Adrenal gland (tissue), 12 donors: ENCODE measurements around the gene HECW1. TPM values are rescaled to one million over a fixed set of nuclear protein-coding genes. Genes with fewer than 3 reads are reported as not detected.
"Not testable (repeated sequence)": the region's sequence is repeated elsewhere in the genome, so short reads cannot be mapped to it uniquely, and the experiment has no call there.

ENCODE experiments used
- DNase-seq, 7 donors: peaks; one replicate each; pipeline ENCODE4 v3.0.0-alpha.2; 2019 to 2020
- H3K27ac ChIP-seq, 5 donors: fragments of 200-600 bp; sonication (generic) in 4 of 5; 1 replicate in 3 of 5; 2 replicates in 2 of 5; pipeline versions ENCODE4 v1.5.1 to v1.8.0; 2016 to 2020; ENCODE audit warnings: mild to moderate bottlenecking in 1 of 5
- H3K27me3 ChIP-seq: fragments of 200-600 bp; 2 replicates; pipeline ENCODE4 v1.8.0; 2021
- H3K36me3 ChIP-seq, 2 donors: fragments of 200-600 bp; replicated peaks in 1 of 2; 1 replicate in 1 of 2; 2 replicates in 1 of 2; pipeline versions ENCODE4 v1.5.1 to v1.8.0; 2018 to 2022
- H3K4me1 ChIP-seq, 2 donors: fragments of 200-600 bp; replicated peaks in 1 of 2; 1 replicate in 1 of 2; 2 replicates in 1 of 2; pipeline versions ENCODE4 v1.5.1 to v1.8.0; 2018 to 2021
- H3K4me3 ChIP-seq, 4 donors: fragments of 200-600 bp; sonication (generic) in 3 of 4; one replicate each; pipeline ENCODE4 v1.5.1; 2016 to 2018
- H3K9me3 ChIP-seq, 3 donors: fragments of 200-600 bp; sonication (generic) in 1 of 3; replicated peaks in 1 of 3; 1 replicate in 2 of 3; 2 replicates in 1 of 3; pipeline versions ENCODE4 v1.5.1 to v1.8.0; 2016 to 2021
- POLR2A ChIP-seq, 2 donors: fragments of 450-650 bp; IDR thresholded peaks; one replicate each; pipeline ENCODE4 v1.6.1; 2017; ENCODE audit warnings: antibody characterized with exemption in 2 of 2, mild to moderate bottlenecking in 2 of 2, moderate library complexity in 1 of 2
- WGBS, 4 donors: extraction: QIAGEN DNeasy Blood & Tissue Kit in 2 of 4; methylation state at CpG; one replicate each; pipeline versions ENCODE4 v1.1.5 to v1.1.7; 2013 to 2017; 5-methylcytosine and 5-hydroxymethylcytosine counted together
- intact Hi-C, 2 donors: fragments of 100-400 bp; cut with DNase I; formaldehyde crosslinking; loops; one replicate each; pipeline versions ENCODE4 v1.14.1 to v1.15.0; 2022 to 2023
- polyA plus RNA-seq, 3 donors: library from polyadenylated mRNA; stranded (reverse); fragments of 200-250 nt in 2 of 3; fragments of 350-450 nt in 1 of 3; fragmentation: Illumina TruSeq in 1 of 3; extraction: RNeasy Lipid Tissue Mini Kit (QIAGEN cat#74804) in 1 of 3; gene quantifications; one replicate each; pipeline ENCODE4 v1.2.3, GENCODE V29; 2013 to 2014
- total RNA-seq, 9 donors: library from RNA; depleted of rRNA in 4 of 9; stranded (reverse); fragments of >200 nt in 4 of 9; fragments of 120-200 nt in 1 of 9; fragmentation: NEBNext Ultra II Directional in 1 of 9; extraction: Animal tissue kit (Norgen Biotek cat#: 25700) in 1 of 9; gene quantifications; one replicate each; pipeline versions ENCODE4 v1.1.0 to v1.2.4, GENCODE V29; 2013 to 2023
- TF ChIP-seq, protein P1 (sequence below), 6 experiments: fragments of 450-650 bp in 4 of 6; fragments of 200-600 bp in 2 of 6; sonication (generic) in 1 of 6; IDR thresholded peaks; 1 replicate in 5 of 6; 2 replicates in 1 of 6; pipeline versions ENCODE4 v1.5.1 to v1.8.0; 2016 to 2021; ENCODE audit warnings: antibody characterized with exemption in 6 of 6, mild to moderate bottlenecking in 2 of 6, moderate library complexity in 1 of 6
- donor health status: healthy with polysubstance abuse.
- donor health status: Bipolar disorder and iron deficiency.
- donor health status: DM: yes; HTN: yes; CAD: no.
- donor health status: DM: no; HTN: no; CAD: no.
- donor health status: DM: no; HTN: no; CAD: no.
- donor health status: DM: yes; HTN: yes; CAD: no.

HECW1 gene
- total and polyA plus RNA-seq, 12 donors, result under 0.01 to 3.2 (median 0.06) TPM; not detected in 4

DNA sequence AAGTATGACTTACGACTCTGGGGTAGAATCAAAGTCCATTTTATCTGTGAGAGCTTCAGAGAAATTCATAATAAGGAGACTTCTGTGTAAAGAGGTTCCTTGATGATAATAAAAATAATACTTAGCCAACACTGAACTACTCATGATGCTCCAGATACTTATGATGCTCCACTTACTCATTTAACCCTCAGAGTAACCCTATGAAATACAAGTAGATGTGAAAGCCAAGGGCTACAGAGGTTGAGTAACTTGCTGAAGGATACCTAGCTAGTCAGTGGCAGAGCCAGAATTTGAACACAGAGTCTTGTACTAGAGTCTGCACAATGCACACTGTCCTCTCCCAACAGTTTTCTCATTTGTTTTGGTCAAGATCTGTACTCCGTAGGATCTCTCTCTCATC is 89.5 kb downstream of the HECW1 start:
- intact Hi-C loops, result no loop called here
- TF ChIP-seq, protein P1, sequence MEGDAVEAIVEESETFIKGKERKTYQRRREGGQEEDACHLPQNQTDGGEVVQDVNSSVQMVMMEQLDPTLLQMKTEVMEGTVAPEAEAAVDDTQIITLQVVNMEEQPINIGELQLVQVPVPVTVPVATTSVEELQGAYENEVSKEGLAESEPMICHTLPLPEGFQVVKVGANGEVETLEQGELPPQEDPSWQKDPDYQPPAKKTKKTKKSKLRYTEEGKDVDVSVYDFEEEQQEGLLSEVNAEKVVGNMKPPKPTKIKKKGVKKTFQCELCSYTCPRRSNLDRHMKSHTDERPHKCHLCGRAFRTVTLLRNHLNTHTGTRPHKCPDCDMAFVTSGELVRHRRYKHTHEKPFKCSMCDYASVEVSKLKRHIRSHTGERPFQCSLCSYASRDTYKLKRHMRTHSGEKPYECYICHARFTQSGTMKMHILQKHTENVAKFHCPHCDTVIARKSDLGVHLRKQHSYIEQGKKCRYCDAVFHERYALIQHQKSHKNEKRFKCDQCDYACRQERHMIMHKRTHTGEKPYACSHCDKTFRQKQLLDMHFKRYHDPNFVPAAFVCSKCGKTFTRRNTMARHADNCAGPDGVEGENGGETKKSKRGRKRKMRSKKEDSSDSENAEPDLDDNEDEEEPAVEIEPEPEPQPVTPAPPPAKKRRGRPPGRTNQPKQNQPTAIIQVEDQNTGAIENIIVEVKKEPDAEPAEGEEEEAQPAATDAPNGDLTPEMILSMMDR (IDR thresholded peaks at IDR 0.05), result no peak
- TF ChIP-seq POLR2A (IDR thresholded peaks at IDR 0.05), result no peak

DNA sequence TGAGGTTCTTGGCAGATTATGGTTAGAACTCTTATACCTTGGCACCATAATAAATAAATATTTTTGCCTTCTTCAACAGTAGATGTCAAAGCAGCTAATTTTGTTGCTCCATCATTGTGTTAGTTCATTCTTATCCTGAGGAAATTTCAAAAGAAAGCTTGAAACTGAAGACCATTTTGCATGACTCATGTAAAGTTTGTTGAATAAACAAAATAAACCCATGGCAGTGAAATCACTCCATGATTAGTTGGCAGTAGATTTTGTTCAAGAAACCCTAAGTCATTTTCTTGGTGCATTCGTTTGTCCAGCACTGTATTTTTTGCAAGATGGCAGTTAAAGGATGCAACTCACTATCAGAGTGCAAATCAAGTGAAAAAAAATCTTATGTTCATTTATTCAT is 91.6 kb downstream of the HECW1 start:
- TF ChIP-seq, protein P1 (IDR thresholded peaks at IDR 0.05), result no peak
- no peak for TF ChIP-seq POLR2A (IDR thresholded peaks at IDR 0.05)
- H3K36me3 ChIP-seq, result no peaks in the 10 kb centered on the region
- H3K4me3 ChIP-seq, result no peak overlapping the region
- no peaks in the 10 kb centered on the region for H3K27me3 ChIP-seq
- H3K4me1 ChIP-seq, result no peaks in the 10 kb centered on the region
- no peak for DNase-seq
- 36 to 53% (median 43%) methylated on average over 1 of the region's 1 CpG for WGBS, 4 donors
- no peak overlapping the region for H3K27ac ChIP-seq
- intact Hi-C loops, result no loop called here
- H3K9me3 ChIP-seq, result no peaks in the 10 kb centered on the region

More for the DNA sequence above, 89.5 kb downstream of the HECW1 start:
- DNase-seq, result no peak
- Histone ChIP-seq H3K27ac (no peak overlapping the region), H3K4me3 (no peak overlapping the region), H3K9me3 (no peaks in the 10 kb centered on the region), H3K36me3 (no peaks in the 10 kb centered on the region), H3K27me3 (no peaks in the 10 kb centered on the region), H3K4me1 (no peaks in the 10 kb centered on the region)
- WGBS, 4 donors, result 71 to 85% (median 75%) methylated on average over 2 of the region's 2 CpGs

DNA sequence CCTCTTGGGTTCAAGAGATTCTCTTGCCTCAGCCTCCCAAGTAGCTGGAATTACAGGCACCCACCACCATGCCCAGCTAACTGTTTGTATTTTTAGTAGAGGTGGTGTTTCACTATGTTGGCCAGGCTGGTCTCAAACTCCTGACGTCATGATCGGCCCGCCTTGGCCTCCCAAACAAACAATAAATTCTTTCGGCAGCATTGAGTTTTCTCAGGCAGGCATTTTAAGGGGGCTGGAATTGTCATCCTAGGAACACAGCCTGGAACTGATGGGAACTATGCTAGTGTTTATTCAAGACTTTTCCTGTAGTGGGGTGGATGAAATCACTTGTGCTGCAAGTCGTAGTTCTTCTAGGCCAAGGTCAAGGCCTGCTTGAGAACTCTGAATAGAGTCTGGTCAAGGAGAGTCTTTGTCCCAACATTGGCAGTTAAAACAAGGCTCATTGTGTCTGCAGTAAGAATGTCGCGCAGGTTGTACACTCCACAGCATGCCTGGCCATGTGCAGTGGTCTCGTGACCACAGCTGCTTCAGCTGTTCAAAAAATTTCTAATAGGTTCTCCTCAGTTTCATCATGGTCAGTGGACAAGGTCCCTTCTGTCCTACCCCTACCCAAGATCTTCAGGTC is 92.8 kb downstream of the HECW1 start:
- intact Hi-C loops, result no loop called here
- 74 to 81% (median 80%) methylated on average over 8 of the region's 8 CpGs for WGBS, 4 donors
- TF ChIP-seq POLR2A (IDR thresholded peaks at IDR 0.05), result no peak
- TF ChIP-seq, protein P1 (IDR thresholded peaks at IDR 0.05), result no peak

DNA sequence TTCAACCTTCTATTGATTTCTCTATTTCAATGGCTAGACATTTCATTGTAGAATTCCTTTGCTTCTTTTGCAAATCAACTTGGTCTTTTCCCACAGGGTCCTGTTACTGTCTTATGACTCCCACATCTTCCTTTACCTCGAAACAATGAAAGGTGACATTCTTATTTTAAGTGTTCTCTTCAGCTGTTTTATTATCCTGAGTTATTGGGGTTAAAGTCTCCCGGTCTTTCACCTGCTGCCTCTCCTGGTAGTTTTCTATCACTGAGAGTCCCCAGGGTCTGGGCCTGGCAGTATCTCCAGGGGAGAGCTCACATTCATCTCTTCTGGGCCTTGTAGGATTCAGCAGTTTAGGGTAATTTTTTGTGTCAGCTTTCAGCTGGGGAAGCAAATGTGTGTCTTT is 95.8 kb downstream of the HECW1 start:
- no peak for DNase-seq
- H3K27ac ChIP-seq, result no peak overlapping the region
- H3K9me3 ChIP-seq, result no peaks in the 10 kb centered on the region
- intact Hi-C loops, result no loop called here
- H3K4me3 ChIP-seq, result no peak overlapping the region
- no peaks in the 10 kb centered on the region for H3K4me1 ChIP-seq
- no peaks in the 10 kb centered on the region for H3K27me3 ChIP-seq
- no peak for TF ChIP-seq POLR2A (IDR thresholded peaks at IDR 0.05)
- TF ChIP-seq, protein P1 (IDR thresholded peaks at IDR 0.05), result no peak
- H3K36me3 ChIP-seq, result no peaks in the 10 kb centered on the region
- 67 to 80% (median 77%) methylated on average over 2 of the region's 2 CpGs for WGBS, 4 donors

More for the DNA sequence above, 92.8 kb downstream of the HECW1 start:
- DNase-seq, result no peak
- Histone ChIP-seq H3K27ac (no peak overlapping the region), H3K4me1 (no peaks in the 10 kb centered on the region), H3K9me3 (no peaks in the 10 kb centered on the region), H3K27me3 (no peaks in the 10 kb centered on the region), H3K36me3 (no peaks in the 10 kb centered on the region), H3K4me3 (no peak overlapping the region)

DNA sequence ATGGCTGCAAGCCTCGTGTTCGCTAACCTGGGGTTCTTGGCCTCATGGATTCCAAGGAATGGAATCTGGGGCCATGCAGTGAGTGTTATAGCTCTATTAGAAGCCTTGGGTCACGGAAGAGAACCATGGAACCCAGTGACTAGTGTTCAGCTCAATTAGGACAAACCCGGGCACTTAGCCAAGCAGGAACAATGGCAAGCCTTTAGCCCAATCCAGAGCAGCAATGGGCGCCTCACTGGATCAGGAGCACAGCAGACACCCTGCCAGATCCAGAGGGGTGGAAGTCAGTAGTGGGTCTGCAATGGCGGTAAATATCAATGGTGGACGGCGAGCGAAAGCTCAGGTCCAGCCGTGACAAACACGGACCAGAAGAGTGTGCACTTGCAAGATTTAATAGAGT is 98.1 kb downstream of the HECW1 start:
- H3K4me3 ChIP-seq, H3K27ac ChIP-seq, H3K27me3 ChIP-seq, H3K4me1 ChIP-seq, H3K9me3 ChIP-seq, H3K36me3 ChIP-seq, DNase-seq, intact Hi-C loops: not testable (repeated sequence)
- 80 to 92% (median 86%) methylated on average over 11 of the region's 11 CpGs for WGBS, 4 donors
